GM19463 (cell line): ENCODE data around the gene UBE2I.
"Not testable (repeated sequence)": the region's sequence is repeated elsewhere in the genome, so short reads cannot be mapped to it uniquely, and the experiment has no call there.

Experiments used
- ATAC-seq: cut with Tn5 transposase; IDR thresholded peaks from one replicate; pipeline ENCODE4 v1.9.1; 2021; ENCODE audit warnings: mild to moderate bottlenecking, moderate library complexity; ENCODE audit not compliant: unreplicated experiment

The UBE2I gene

GRCh38 chr16:1327619-1327947 is 18.1 kb downstream of the UBE2I start:
- no peak for ATAC-seq

GRCh38 chr16:1328136-1328535 is 18.7 kb downstream of the UBE2I start:
- not testable (repeated sequence) for ATAC-seq

GRCh38 chr16:1328961-1329360 is 19.5 kb downstream of the UBE2I start:
- ATAC-seq = not testable (repeated sequence)

GRCh38 chr16:1330260-1330914 is 21.0 kb downstream of the UBE2I start:
- ATAC-seq = no peak

GRCh38 chr16:1330931-1331711 is 21.7 kb downstream of the UBE2I start:
- no peak for ATAC-seq

- ATAC-seq = no peak
These were observed 22.5 kb downstream of the UBE2I start for GRCh38 chr16:1331712-1332617.

GRCh38 chr16:1332618-1333148 is 23.2 kb downstream of the UBE2I start:
- no peak for ATAC-seq

- no peak for ATAC-seq
These were observed 23.8 kb downstream of the UBE2I start, which contains the start of gene BAIAP3 for GRCh38 chr16:1333149-1333812. Gene BAIAP3, plus strand, starts transcription at chr16:1333645. Its CDS starts 4,905 bp downstream, at chr16:1338550.

GRCh38 chr16:1333854-1334700 is 24.6 kb downstream of the UBE2I start:
- no peak for ATAC-seq

- no peak for ATAC-seq
These were observed 25.3 kb downstream of the UBE2I start for GRCh38 chr16:1334739-1335138.

- ATAC-seq = no peak
These were observed 26.0 kb downstream of the UBE2I start for GRCh38 chr16:1335211-1335971.

GRCh38 chr16:1335996-1336395 is 26.6 kb downstream of the UBE2I start:
- ATAC-seq = no peak

GRCh38 chr16:1336619-1337018 is 27.2 kb downstream of the UBE2I start:
- ATAC-seq = no peak

GRCh38 chr16:1337486-1337885 is 28.1 kb downstream of the UBE2I start:
- no peak for ATAC-seq

- ATAC-seq = no peak
These were observed 28.8 kb downstream of the UBE2I start for GRCh38 chr16:1338119-1338730.

- ATAC-seq = no peak
These were observed 29.6 kb downstream of the UBE2I start for GRCh38 chr16:1338855-1339675.

GRCh38 chr16:1340730-1341494 is 31.5 kb downstream of the UBE2I start:
- ATAC-seq = no peak
